OCI-LY1 (cell line): Measurements from ENCODE around the gene LGALS8.

Experiments used
- EZH2 ChIP-seq: fragments of 200-600 bp; sonication (generic), shearing (Covaris generic); IDR thresholded peaks from 2 replicates; pipeline ENCODE4 v1.8.0; 2017; ENCODE audit warnings: borderline replicate concordance, mixed run types, mild to moderate bottlenecking, antibody characterized with exemption, low read length, moderate library complexity, mixed read lengths
- TF ChIP-seq, protein P1 (sequence below): fragments of 200-600 bp; sonication (generic), shearing (Covaris generic); IDR thresholded peaks from 2 replicates; pipeline ENCODE4 v1.5.1; 2017; ENCODE audit warnings: mild to moderate bottlenecking, antibody characterized with exemption, low read length, moderate library complexity, mixed read lengths

GRCh38 chr1:236520445-236521005 is 3.3 kb upstream of the LGALS8 start:
- TF ChIP-seq, protein P1, sequence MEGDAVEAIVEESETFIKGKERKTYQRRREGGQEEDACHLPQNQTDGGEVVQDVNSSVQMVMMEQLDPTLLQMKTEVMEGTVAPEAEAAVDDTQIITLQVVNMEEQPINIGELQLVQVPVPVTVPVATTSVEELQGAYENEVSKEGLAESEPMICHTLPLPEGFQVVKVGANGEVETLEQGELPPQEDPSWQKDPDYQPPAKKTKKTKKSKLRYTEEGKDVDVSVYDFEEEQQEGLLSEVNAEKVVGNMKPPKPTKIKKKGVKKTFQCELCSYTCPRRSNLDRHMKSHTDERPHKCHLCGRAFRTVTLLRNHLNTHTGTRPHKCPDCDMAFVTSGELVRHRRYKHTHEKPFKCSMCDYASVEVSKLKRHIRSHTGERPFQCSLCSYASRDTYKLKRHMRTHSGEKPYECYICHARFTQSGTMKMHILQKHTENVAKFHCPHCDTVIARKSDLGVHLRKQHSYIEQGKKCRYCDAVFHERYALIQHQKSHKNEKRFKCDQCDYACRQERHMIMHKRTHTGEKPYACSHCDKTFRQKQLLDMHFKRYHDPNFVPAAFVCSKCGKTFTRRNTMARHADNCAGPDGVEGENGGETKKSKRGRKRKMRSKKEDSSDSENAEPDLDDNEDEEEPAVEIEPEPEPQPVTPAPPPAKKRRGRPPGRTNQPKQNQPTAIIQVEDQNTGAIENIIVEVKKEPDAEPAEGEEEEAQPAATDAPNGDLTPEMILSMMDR = no peak
- TF ChIP-seq EZH2 = no peak
